OCI-M2 (cell line): Measurements from ENCODE around the gene ZNF540.
A peak's percentile ranks its signal among the peaks of the same experiment; 100 is the strongest.
"Not testable (repeated sequence)": the region's sequence is repeated elsewhere in the genome, so short reads cannot be mapped to it uniquely, and the experiment has no call there.

Experiments
- DNase-seq: peaks from one replicate; lab custom pipeline; 2025; ENCODE audit not compliant: unreplicated experiment; lab: John Stamatoyannopoulos, UW

Gene ZNF540

GRCh38 chr19:37594304-37594981 lies at the start of gene ZNF540, which contains the start of gene ZNF571:
TSS of gene ZNF540 (plus strand) at chr19:37594876. CDS start at chr19:37598448, 3,572 bp downstream.
TSS of gene ZNF571 (minus strand) at chr19:37594792. CDS start at chr19:37586676, 8,116 bp downstream.
- peak; percentile 99 for DNase-seq

GRCh38 chr19:37551129-37551993 lies 43.3 kb upstream of the ZNF540 start:
- DNase-seq, result peak; percentile 99

- DNase-seq, result no peak
Observed at GRCh38 chr19:37563518-37563917, 31.2 kb upstream of the ZNF540 start.

GRCh38 chr19:37564624-37565369 lies 29.9 kb upstream of the ZNF540 start:
- no peak for DNase-seq

- no peak for DNase-seq
Observed at GRCh38 chr19:37565370-37565669, 29.4 kb upstream of the ZNF540 start.

- DNase-seq, result no peak
Observed at GRCh38 chr19:37572203-37572602, 22.5 kb upstream of the ZNF540 start.

GRCh38 chr19:37583340-37583739 lies 11.3 kb upstream of the ZNF540 start:
- DNase-seq, result no peak

GRCh38 chr19:37593996-37594303 lies 726 bp upstream of the ZNF540 start:
- peak; percentile 98 for DNase-seq

GRCh38 chr19:37594982-37595382 lies 306 bp downstream of the ZNF540 start:
- DNase-seq, result no peak

- no peak for DNase-seq
Observed at GRCh38 chr19:37635076-37636056, 40.7 kb downstream of the ZNF540 start.

GRCh38 chr19:37654118-37654517 lies 59.4 kb downstream of the ZNF540 start:
- no peak for DNase-seq

GRCh38 chr19:37654629-37655300 lies 60.1 kb downstream of the ZNF540 start:
- peak; percentile 99 for DNase-seq

- DNase-seq, result no peak
Observed at GRCh38 chr19:37655301-37655688, 60.6 kb downstream of the ZNF540 start, which contains the start of gene ZFP30. TSS of gene ZFP30 (minus strand) at chr19:37655465. CDS start at chr19:37647822, 7,643 bp downstream.

- DNase-seq, result peak; percentile 99
Observed at GRCh38 chr19:37655689-37656371, 61.2 kb downstream of the ZNF540 start.

- not testable (repeated sequence) for DNase-seq
Observed at GRCh38 chr19:37657157-37657556, 62.5 kb downstream of the ZNF540 start.
